Renal pelvis (tissue), 4 donors: Measurements from ENCODE around the gene UROC1. TPM values are rescaled to one million over a fixed set of nuclear protein-coding genes. Genes with fewer than 3 reads are reported as not detected.

Experiments
- DNase-seq: peaks from one replicate; pipeline ENCODE4 v3.0.0-alpha.2; 2013
- polyA plus RNA-seq, 3 donors: library from polyadenylated mRNA; unstranded; fragments of 120-200 nt; gene quantifications; one replicate each; pipeline ENCODE4 v1.2.1, GENCODE V29; 2013; ENCODE audit not compliant: insufficient read length in 3 of 3

UROC1 gene
- polyA plus RNA-seq, 3 donors = 0.06 to 0.19 (median 0.13) TPM

- DNase-seq = no peak
These were observed 20.4 kb downstream of the UROC1 start for GRCh38 chr3:126496894-126497850.

GRCh38 chr3:126495786-126496185, 21.8 kb downstream of the UROC1 start:
- no peak for DNase-seq

GRCh38 chr3:126494970-126495230, 22.7 kb downstream of the UROC1 start:
- no peak for DNase-seq

DNA sequence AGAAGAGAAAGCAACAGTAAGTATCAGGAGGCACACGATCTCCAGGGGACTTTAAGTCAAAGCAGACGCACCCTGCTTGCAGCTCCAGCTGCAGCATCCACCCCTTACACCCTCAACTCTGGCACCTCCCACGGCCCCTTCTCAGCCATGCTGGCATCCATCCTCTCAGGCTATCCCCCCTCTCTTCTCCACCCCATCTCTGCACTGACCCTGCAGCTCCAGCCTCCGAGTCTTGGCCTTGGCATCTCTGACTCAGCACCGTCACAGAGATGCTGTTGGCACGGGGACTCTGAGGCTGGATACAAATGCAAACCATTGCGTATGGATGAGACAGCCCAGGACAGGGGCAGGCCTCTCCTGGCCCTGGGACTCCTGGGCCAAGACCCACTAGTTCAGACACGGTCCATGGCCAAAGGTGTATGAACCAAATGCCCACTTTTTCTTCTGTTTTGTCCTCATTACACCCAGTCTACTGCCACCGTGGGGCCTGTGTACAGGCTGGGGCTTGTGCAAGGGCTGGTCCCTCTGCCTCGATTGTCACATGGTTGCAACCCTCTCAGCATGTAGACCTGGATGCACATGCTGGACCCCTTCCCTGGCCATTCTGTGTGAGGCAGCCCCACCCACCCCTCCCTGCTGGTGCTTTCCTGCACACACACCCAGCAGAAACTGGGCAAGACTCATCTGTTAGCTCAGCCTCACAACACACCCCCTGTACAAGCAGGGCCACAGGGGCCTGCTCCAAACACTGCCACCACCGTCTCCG, 23.2 kb downstream of the UROC1 start:
- DNase-seq = no peak

- DNase-seq = no peak
These were observed 23.8 kb downstream of the UROC1 start for GRCh38 chr3:126493739-126494138.

- DNase-seq = no peak
These were observed 24.5 kb downstream of the UROC1 start for GRCh38 chr3:126493051-126493450.

DNA sequence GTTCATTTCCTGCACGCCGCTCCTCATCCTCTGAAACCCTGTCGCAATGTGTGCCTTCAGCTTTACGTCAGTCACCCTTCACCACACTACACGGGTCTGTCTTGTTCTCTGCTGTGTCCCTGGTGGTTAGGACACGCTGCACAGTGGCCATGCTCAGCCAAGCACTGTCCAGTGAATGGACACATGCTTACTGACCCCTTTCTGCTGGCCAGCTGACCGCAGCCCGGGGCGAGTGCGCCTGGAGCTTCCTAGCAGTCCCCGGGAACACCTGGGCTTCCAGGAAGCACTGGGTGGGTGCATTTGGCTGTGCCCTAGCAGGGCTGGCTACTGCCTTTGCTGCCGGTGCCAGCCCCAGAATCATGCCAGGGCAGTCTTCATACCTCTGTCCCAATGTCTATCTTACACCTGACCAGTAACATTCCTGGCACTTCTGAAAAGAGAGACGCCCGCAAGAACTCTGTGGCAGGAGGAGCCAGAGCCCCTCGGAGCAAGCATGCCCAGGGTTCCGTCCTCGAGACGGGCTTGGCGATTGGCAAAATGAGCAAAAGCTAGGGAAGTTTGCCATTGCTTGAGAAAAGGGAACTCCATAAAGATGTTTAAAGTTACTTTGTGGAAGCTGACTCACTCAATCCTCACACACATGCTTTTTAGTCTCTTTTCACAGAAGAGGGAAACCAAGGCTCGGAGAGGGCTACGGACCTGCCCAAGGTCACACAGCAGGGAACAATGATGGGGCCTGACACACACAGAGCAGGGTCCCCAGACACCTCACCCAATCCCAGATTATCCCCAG, 26.2 kb downstream of the UROC1 start:
- DNase-seq = no peak

- DNase-seq = no peak
These were observed 27.0 kb downstream of the UROC1 start for GRCh38 chr3:126490619-126491018.

- DNase-seq = no peak
These were observed 28.5 kb downstream of the UROC1 start for GRCh38 chr3:126488886-126489569.

- no peak for DNase-seq
These were observed 29.4 kb downstream of the UROC1 start for GRCh38 chr3:126488185-126488584.

DNA sequence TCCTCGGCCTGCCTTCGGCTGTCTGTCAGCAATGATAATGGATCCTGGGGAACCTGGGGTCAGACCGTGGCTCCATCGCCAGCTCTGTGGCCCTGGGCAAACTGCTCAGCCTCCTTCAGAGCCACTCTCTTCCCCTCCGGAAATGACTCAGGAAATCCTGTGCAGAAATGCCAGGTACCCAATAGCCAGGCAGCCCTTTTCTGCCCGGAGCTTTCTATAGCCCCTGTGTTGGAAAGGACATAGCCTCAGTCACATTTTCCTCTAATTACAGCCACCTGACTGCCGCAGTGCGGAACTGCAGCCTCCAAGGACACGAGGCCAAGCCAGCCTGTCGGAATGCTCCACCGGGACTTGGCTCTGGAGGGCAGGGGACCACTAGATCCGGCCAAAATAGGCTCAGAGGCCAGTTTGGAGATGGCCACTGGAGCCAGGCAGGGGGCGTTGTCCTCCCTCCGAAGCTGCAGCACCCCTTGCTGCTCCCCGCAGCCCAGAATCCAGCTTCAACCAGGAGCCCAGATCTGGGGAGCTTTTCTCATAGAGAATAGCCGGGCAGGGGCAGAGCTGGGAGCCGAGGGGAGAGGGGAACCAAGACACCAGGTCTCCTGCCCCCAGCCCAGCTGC, 30.3 kb downstream of the UROC1 start:
- DNase-seq = no peak

DNA sequence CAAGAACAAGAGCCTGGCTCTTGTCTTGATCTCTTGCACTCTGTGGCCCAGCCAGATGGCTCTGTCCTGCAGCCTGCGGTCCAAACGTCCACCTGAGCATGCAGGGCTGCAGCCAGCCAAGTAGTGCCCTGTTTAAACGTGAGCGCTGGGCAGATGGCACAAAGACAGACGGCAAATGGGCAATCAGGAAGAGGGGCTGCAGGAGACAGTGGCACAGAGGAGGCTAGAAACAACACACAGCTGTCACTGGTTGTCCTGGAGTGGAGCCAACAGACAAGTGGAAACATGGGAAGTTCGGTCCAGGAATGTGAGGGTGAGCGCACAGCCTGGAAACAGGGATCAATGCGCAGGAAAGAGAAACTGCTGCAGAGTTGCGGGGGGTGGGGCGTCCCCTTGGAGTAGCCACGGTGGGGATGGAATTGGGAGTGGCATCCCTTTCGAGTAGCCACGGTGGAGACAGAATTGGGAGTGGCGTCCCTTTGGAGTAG, 31.2 kb downstream of the UROC1 start:
- DNase-seq = no peak

DNA sequence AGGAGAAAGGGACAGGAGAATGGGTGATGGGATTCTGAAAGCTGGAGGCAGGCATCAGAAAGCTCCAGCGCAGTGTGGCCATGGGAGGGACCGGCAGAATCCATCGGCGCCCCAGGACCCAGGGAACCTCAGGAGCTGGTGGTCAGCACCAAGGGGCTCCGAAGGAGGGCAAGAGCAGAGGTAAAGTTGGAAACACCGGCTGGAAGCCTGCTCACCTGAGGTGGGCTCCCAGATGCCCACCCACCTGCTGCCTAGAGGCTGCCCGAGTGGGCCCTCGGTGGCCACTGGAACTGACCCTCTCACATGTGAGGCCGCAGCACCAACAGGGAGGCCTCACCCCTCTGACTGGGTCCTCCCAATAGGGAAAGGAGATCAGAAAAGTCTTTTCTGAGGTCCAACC, 31.6 kb downstream of the UROC1 start:
- no peak for DNase-seq

GRCh38 chr3:126485176-126485897, 32.2 kb downstream of the UROC1 start:
- no peak for DNase-seq

- DNase-seq = no peak
These were observed 32.9 kb downstream of the UROC1 start for GRCh38 chr3:126484662-126485061.

GRCh38 chr3:126484148-126484547, 33.4 kb downstream of the UROC1 start:
- no peak for DNase-seq

GRCh38 chr3:126483321-126483761, 34.2 kb downstream of the UROC1 start:
- DNase-seq = no peak

GRCh38 chr3:126482503-126483255, 34.9 kb downstream of the UROC1 start:
- DNase-seq = no peak

- no peak for DNase-seq
These were observed 35.6 kb downstream of the UROC1 start for GRCh38 chr3:126481808-126482502.
